GM12891 (cell line): ENCODE data around the gene HLA-DPA1.
"Not testable (repeated sequence)": the region's sequence is repeated elsewhere in the genome, so short reads cannot be mapped to it uniquely, and the experiment has no call there.

Experiments
- POLR2A ChIP-seq: IDR thresholded peaks from 2 replicates; pipeline ENCODE4 v1.6.1; 2011; ENCODE audit warnings: low read depth, low read length, control low read depth
- POLR2AphosphoS5 ChIP-seq: IDR thresholded peaks from 2 replicates; pipeline ENCODE4 v1.6.1; 2011; ENCODE audit warnings: low read depth, low read length, control low read depth
- SPI1 ChIP-seq: IDR thresholded peaks from 2 replicates; pipeline ENCODE4 v1.6.1; 2011; ENCODE audit warnings: low read depth, low read length, control low read depth
- TAF1 ChIP-seq: IDR thresholded peaks from 2 replicates; pipeline ENCODE4 v1.6.1; 2011; ENCODE audit warnings: low read depth, low read length, control low read depth

GRCh38 chr6:33063435-33063834, 10.0 kb downstream of the HLA-DPA1 start:
- peak; percentile 83 for TF ChIP-seq POLR2A
- TF ChIP-seq TAF1, SPI1: not testable (repeated sequence)
- TF ChIP-seq POLR2AphosphoS5, result peak; percentile 77
